ENCODE results near the gene BBS5. TPM values are rescaled to one million over a fixed set of nuclear protein-coding genes. Genes with fewer than 3 reads are reported as not detected.

The BBS5 gene
- polyA plus RNA-seq, 1 donor from 2014 or later, result 9.1 TPM

GRCh38 chr2:169542433-169542832, 63.1 kb downstream of the BBS5 start:
- TF ChIP-seq EZH2 (IDR thresholded peaks at IDR 0.05; ENCODE audit: borderline replicate concordance, insufficient read depth, low read length, poor library complexity, severe bottlenecking) (no peak), SMC3 (conservative IDR thresholded peaks at IDR 0.05; ENCODE audit: poor library complexity) (no peak), EP300 (conservative IDR thresholded peaks at IDR 0.05; ENCODE audit: poor library complexity, severe bottlenecking) (no peak), REST (IDR thresholded peaks at IDR 0.05; ENCODE audit: borderline replicate concordance) (no peak), TAF1 (IDR thresholded peaks at IDR 0.05; ENCODE audit: low read depth) (no peak), CTCF (IDR thresholded peaks at IDR 0.05; ENCODE audit: poor library complexity, severe bottlenecking) (no peak), POLR2AphosphoS5 (IDR thresholded peaks at IDR 0.05) (no peak), RAD21 (conservative IDR thresholded peaks at IDR 0.05) (no peak), MXI1 (conservative IDR thresholded peaks at IDR 0.05; ENCODE audit: poor library complexity, severe bottlenecking) (no peak)
- H3K36me3 ChIP-seq (ENCODE audit: insufficient read depth, low read length), result no peaks in the 10 kb centered on the region

GRCh38 chr2:169546756-169547155, 67.5 kb downstream of the BBS5 start:
- no peak overlapping the region for H3K9ac ChIP-seq (ENCODE audit: low read length)
- no peaks in the 10 kb centered on the region for H3K9me2 ChIP-seq (ENCODE audit: insufficient read depth, low read length)
- no peak overlapping the region for H2AFZ ChIP-seq (ENCODE audit: low read depth, low read length)
- H3K27me3 ChIP-seq (ENCODE audit: insufficient read depth, low read depth, low read length), result no peaks in the 10 kb centered on the region
- no peak overlapping the region for H3K4me3 ChIP-seq (ENCODE audit: low read length)
- H3K4me2 ChIP-seq (ENCODE audit: low read length), result no peak overlapping the region
- TF ChIP-seq TAF1 (IDR thresholded peaks at IDR 0.05; ENCODE audit: low read depth) (no peak), EP300 (conservative IDR thresholded peaks at IDR 0.05; ENCODE audit: poor library complexity, severe bottlenecking) (no peak), REST (IDR thresholded peaks at IDR 0.05; ENCODE audit: borderline replicate concordance) (no peak), CTCF (IDR thresholded peaks at IDR 0.05; ENCODE audit: poor library complexity, severe bottlenecking) (no peak), POLR2AphosphoS5 (IDR thresholded peaks at IDR 0.05) (no peak), MXI1 (conservative IDR thresholded peaks at IDR 0.05; ENCODE audit: poor library complexity, severe bottlenecking) (no peak), SMC3 (conservative IDR thresholded peaks at IDR 0.05; ENCODE audit: poor library complexity) (no peak), RAD21 (conservative IDR thresholded peaks at IDR 0.05) (no peak), EZH2 (IDR thresholded peaks at IDR 0.05; ENCODE audit: borderline replicate concordance, insufficient read depth, low read length, poor library complexity, severe bottlenecking) (no peak)
- no peaks in the 10 kb centered on the region for H3F3A ChIP-seq (ENCODE audit: insufficient read depth, low read length, poor library complexity, severe bottlenecking)
- no peaks in the 10 kb centered on the region for H3K9me3 ChIP-seq (ENCODE audit: low read length)
- no peaks in the 10 kb centered on the region for H3K79me2 ChIP-seq (replicated peaks; ENCODE audit: insufficient read depth, low read length)
- H3K36me3 ChIP-seq (ENCODE audit: insufficient read depth, low read length), result no peaks in the 10 kb centered on the region
- no peak overlapping the region for H3K27ac ChIP-seq (ENCODE audit: low read length)
- no peaks in the 10 kb centered on the region for H4K20me1 ChIP-seq (ENCODE audit: insufficient read depth)

More at GRCh38 chr2:169542433-169542832, 63.1 kb downstream of the BBS5 start:
- Histone ChIP-seq H3K4me2 (ENCODE audit: low read length) (no peak overlapping the region), H3K9me2 (ENCODE audit: insufficient read depth, low read length) (no peaks in the 10 kb centered on the region), H3K4me3 (ENCODE audit: low read length) (no peak overlapping the region), H3K9me3 (ENCODE audit: low read length) (no peaks in the 10 kb centered on the region), H3K9ac (ENCODE audit: low read length) (no peak overlapping the region), H2AFZ (ENCODE audit: low read depth, low read length) (no peak overlapping the region), H3F3A (ENCODE audit: insufficient read depth, low read length, poor library complexity, severe bottlenecking) (no peaks in the 10 kb centered on the region), H3K27ac (ENCODE audit: low read length) (no peak overlapping the region), H3K27me3 (ENCODE audit: insufficient read depth, low read depth, low read length) (no peaks in the 10 kb centered on the region), H4K20me1 (ENCODE audit: insufficient read depth) (no peaks in the 10 kb centered on the region), H3K79me2 (replicated peaks; ENCODE audit: insufficient read depth, low read length) (no peaks in the 10 kb centered on the region)

Measured in neural cell (in vitro differentiated cells).